Measurements from ENCODE around the gene EMC1.
"Not testable (repeated sequence)": the region's sequence is repeated elsewhere in the genome, so short reads cannot be mapped to it uniquely, and the experiment has no call there.

The EMC1 gene

DNA sequence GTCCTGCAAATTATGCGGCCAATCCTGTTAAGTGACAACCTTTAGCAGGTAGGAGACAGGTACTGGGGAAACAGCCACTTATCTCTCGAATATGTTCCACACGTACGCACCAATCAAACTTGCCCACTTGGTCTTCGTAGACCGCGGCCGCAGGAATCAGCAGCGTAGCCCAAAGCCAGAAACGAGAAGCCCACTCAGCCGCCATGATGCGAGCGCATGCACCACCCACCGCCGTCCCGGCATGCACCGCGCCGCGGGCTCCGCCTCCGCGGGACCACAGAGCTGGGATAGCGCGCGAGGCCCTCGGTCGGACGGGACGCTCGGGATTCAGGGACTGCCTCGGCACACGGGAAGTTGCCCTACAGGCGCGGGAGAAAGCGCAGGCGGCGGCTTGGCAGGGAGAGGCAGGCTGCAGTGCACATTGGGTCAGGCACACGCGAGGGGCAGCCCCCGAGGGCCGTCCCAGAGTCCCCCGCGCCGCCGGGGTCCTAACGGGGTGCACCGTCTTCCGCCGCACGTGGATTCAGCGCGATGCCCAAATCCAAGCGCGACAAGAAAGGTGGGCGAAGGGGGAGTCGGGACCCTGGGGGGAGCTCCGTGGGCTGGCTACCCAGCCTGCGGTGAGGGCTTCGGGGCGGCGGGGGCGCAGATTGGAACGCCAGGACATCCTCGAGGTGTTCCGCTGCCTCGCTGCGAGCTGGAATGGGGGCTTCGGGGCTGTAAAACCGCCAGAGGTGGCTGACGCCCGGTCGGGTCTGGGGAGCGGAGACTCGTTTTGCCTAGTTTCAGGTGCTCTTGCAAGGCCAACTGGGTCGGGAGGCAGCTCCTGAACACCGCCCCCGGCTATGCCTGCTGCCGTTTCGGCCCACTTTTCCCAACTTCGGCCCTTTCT, at the start of gene EMC1, which contains the start of gene MRTO4:
Gene EMC1 (minus strand): TSS at position 220 of the 892 bp plus-strand sequence. CDS start 15 bp downstream, at position 205.
Gene MRTO4 (plus strand): TSS at position 501 of the 892 bp plus-strand sequence. CDS start 31 bp downstream, at position 532.
- peak; percentile 75 to 96 (median 90) for DNase-seq

DNA sequence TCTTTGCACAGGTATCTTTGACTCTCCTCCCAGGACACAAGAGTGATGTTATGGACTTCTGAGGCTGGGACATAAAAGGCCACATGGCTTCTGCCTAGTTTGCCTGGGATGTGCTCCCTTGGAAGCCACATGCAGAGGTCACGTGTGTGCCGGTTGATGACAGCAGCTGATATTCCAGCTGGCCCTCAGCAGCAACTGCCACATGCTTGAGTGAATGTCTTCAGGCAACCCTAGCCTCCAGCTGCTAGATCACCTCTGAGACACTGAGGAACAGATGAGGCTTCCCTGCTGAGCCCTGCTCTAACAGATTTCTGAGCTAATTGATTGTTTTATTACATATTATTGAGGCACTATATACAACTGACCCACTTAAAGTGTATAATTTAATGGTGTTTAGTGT, 48.9 kb upstream of the EMC1 start:
- no peak for DNase-seq

DNA sequence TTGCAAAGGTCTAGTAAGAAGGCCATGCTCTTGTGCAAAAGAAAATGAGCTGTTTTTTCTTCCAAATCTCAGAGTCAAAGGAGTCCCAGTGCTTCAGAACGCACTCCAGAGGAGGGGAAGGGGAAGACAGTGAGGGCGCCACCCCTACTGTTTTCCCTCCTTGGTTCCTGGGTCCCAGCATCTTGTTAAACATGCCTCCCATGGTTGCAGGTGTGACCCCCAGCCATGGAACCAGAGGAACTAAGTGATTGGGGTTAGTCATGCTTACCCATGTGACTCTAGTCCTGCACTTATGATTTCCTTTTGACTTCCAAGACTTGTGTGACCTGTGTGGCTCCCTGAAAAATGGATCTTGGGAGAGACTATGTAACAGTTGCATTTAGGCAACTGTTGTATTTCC, 43.3 kb upstream of the EMC1 start:
- no peak for DNase-seq

DNA sequence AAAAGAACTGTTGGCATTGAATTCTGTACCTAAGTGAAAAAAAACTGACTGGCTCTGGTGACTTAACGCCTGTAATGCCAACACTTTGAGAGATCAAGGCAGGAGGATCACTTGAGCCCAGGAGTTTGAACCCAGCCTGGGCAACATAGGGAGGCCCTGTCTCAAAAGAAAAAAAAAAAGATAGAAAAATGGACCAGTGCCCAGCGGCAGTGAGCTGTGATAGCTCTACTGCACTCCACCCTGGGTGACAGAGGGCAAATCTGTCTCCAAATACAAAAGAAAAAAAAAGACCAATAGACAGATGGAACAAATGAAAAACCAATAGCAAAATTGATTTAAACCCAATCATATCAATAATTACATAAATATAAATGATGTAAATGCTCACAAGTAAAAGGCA, 37.9 kb upstream of the EMC1 start:
- DNase-seq: no peak

DNA sequence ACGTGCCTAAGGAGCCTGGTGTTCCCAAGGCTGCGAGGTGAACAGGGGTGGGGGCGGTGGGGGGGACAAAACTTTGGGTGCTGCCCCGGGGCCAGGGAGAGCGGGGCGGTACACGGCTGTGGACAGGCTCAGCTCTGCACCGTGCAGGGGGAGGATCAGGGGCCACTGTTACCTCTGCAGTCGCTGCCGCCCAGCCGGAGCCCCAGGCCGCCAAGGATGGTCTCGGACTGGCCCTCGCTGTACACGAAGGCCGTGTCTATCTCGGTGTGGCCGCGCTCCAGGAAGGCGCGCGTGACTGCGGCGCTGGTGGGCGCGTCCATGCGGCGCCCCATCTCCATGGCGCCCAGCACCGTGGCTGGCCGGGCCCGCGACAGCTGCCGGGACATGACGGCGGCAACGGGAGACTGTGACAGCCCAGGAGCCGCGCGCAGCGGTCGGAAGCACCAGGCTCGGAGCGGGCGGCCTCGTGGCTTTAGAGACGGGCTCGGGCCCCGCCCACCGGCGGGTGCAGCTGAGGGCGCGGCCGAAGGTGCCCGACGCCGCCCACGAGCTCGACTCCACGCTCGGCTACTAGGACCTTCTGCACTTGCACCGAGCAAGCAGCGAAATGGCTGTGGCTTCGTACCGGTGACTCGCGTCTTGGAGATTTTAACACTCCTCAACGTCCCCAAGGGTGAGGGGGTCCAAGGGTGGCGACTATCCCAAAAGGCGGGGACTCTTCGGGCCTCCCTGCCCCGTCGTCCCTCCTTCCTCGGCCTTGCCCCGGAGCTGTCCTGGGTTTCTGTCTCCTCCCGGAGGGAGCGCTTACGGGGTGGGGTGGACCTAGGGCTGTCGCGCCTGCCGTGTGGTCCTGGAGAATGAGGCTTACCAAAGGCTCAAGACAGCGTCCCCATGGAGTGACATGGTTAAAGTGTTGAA, 37.3 kb upstream of the EMC1 start, which contains the start of gene AKR7A3:
Gene AKR7A3 (minus strand): TSS at position 447 of the 918 bp plus-strand sequence. CDS start 61 bp downstream, at position 386.
- DNase-seq: peak; percentile 4 to 41 (median 24)

DNA sequence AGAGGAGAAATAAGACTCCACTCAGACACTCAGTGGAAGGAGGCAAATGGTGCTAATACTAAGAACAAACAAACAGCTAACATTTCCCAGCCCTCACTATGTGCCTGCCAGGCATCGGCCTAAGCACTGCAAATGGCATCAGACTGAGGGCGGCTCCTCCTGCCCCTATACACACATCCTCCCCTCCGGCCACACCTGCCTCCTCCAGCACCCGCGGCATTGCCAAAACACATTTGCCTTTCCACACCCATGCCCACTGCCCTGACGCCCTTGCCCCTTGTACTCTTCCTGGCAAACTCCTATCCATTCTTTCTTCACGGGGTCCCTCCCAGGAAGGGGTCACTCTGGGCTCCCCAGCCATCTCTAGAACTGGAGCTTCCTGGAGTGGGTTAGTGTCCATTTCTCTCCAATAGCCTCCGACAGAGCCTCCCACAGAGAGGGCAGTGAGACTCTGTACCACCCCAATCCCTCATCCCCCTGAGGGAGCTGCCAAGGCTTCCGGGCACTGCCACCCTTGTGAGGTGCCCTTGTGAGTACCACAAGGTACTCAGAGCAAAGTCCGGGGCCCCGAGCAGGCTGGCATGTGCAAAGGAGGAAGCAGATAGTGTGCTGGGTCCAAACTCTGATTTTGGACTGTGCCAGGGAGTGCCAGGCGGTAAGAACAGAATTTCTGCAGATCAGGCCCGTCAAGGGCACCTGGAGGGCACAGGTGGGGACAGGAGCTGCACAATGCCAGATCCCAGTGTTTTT, 36.3 kb upstream of the EMC1 start:
- DNase-seq: no peak

DNA sequence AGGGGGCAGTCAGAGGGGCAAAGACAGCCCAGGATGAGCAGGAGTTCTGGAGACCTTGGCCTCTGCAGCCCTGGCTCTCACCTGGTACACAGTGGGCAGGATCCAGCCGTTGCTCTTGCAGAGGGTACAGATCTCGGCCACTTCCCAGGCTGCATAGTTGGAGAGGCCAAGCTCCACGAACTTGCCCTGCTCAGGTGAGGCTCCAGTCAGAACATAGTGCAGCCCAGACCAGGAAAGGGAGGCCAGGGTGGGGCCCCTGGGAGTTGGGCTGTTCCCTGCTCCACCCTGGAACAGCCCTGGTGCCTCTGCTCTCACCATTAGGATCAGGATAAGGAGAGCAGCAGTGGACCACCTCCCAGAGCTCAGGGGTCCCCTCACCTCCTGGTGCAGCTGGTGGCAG, 34.5 kb upstream of the EMC1 start:
- DNase-seq: not testable (repeated sequence)

DNA sequence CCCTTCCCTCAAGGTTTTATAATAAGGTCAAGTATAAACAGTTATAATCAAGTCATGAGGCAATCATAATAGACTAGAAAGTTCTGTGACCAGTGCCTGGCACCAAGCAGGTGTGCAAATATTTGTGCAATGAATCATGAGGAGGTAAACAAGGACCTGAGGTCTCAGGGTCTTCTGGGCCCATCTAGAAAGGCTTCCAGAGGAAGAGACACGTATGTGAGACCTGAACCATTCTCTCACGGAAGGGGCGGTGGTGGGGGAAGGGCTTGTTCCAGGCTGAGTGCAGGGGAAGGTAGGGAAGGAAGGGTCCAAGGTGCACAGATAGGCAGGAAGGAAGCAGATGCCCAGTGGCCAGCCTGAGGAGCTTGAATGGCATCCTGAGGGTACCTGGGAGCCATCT, 34.0 kb upstream of the EMC1 start:
- DNase-seq: not testable (repeated sequence)

DNA sequence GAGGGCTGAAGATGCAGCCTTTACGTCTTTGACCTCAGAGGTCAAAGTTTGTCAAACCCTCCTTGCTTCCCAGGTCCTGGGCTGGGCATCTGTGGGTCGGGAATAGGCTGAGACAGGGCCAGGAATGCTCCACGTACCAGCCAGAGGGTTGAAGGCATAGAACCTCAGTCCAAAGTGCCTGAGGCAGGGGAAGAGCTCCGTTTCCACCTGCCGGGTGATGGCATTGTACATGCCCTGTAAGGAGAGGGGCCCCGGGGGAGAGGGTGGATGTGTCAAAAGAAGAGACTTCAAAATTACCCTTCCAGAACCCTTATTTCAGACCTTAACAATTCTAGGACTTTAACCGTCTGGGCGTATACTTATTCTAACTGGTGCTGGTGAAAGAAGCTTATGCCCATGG, 33.6 kb upstream of the EMC1 start:
- no peak for DNase-seq

DNA sequence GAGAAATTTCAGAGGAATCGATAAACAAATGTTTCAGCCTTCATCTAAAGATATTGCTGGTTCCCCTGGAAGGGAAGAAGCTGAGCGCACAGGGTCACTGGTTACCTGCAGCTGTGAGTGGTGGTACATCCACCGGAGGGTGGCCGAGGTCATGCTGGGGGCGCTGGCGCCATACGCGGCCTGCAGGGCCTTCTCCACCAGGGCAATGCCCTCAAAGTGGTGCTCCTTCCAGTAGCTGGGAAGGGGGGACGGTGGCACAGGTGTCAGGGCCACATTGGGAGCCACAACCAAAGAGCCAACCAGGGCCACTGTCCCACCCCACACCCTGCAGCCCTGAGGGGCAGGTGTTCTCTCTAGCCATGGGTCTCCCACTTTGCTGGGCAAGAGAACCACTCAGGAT, 32.6 kb upstream of the EMC1 start:
- DNase-seq: no peak

DNA sequence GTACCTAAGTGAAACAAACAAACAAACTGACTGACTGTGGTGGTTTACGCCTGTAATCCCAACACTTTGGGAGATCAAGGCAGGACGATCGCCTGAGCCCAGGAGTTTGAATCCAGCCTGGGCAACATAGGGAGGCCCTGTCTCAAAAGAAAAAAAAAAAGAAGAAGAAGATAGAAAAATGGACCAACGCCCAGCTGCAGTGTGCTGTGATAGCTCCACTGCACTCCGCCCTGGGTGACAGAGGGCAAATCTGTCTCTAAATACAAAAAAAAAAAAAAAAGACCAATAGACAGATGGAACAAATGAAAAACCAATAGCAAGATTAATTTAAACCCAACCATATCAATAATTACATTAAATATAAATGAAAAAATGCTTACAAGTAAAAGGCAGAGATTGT, 23.3 kb upstream of the EMC1 start:
- no peak for DNase-seq

DNA sequence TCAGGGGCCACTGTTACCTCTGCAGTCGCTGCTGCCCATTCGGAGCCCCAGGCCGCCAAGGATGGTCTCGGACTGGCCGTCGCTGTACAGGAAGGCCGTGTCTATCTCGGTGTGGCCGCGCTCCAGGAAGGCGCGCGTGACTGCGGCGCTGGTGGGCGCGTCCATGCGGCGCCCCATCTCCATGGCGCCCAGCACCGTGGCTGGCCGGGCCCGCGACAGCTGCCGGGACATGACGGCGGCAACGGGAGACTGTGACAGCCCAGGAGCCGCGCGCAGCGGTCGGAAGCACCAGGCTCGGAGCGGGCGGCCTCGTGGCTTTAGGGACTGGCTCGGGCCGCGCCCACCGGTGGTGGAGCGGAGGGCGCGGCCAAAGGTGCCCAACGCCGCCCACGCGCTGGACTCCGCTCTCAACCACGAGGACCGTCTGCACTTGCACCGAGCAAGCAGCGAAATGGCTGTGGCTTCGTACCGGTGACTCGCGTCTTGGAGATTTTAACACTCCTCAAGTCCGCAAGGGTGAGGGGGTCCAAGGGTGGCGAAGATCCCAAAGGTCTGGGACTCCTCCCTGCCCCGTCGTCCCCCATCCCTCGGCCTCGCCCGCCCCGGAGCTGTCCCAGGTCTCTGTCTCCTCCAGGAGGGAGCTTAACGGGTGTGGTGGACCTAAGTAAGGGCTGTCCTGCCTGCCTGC, 22.7 kb upstream of the EMC1 start:
- not testable (repeated sequence) for DNase-seq

DNA sequence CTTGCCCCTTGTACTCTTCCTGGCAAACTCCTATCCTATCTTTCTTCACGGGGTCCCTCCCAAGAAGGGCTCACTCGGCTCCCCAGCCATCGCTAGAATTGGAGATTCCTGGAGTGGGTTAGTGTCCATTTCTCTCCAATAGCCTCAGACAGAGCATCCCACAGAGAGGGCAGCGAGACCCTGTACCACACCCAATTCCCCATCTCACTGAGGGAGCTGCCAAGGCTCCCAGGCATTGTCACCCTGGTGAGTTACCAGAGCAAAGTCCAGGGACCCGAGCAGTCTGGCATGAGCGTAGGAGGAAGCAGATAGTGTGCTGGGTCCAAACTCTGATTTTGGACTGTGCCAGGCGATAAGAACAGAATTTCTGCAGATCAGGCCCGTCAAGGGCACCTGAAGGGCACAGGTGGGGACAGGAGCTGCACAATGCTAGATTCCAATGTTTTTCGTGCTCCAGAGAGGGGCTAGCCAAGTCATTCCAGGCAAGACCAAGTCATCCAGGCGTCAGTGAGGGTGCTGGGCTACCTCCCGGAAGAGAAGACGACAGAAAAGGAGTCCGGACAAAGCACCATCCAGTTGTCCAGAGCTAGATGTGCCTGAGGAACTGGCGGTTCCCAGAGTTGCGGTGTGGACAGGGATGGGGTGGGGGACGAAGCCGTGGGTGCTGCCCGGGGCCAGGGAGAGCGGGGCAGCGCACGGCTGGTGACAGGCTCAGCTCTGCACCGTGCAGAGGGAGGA, 22.0 kb upstream of the EMC1 start:
- DNase-seq: no peak

DNA sequence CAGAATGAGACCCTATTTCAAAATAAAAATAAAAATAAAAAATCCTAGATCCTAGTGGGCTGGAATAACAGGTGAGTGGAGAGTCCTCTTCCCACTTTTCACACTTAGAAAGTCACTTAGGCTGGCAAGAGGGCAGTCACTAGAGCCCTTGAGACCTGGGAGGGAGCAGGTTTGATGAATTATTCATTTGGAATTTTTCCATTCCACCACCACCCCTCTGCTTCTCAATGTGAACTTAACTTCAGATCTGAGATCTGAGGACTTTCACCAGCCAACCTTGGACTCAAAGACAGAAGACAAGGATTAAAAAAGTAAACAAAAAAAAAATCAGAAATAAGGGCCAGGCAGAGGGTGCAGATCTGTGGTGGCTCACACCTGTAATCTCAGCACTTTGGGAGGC, 20.7 kb upstream of the EMC1 start:
- no peak for DNase-seq

DNA sequence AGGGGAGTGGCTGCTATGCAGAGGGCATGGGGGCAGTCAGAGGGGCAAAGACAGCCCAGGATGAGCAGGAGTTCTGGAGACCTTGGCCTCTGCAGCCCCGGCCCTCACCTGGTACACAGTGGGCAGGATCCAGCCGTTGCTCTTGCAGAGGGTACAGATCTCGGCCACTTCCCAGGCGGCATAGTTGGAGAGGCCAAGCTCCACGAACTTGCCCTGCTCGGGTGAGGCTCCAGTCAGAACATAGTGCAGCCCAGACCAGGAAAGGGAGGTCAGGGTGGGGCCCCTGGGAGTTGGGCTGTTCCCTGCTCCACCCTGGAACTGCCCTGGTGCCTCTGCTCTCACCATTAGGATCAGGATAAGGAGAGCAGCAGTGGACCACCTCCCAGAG, 19.0 kb upstream of the EMC1 start:
- DNase-seq: not testable (repeated sequence)

DNA sequence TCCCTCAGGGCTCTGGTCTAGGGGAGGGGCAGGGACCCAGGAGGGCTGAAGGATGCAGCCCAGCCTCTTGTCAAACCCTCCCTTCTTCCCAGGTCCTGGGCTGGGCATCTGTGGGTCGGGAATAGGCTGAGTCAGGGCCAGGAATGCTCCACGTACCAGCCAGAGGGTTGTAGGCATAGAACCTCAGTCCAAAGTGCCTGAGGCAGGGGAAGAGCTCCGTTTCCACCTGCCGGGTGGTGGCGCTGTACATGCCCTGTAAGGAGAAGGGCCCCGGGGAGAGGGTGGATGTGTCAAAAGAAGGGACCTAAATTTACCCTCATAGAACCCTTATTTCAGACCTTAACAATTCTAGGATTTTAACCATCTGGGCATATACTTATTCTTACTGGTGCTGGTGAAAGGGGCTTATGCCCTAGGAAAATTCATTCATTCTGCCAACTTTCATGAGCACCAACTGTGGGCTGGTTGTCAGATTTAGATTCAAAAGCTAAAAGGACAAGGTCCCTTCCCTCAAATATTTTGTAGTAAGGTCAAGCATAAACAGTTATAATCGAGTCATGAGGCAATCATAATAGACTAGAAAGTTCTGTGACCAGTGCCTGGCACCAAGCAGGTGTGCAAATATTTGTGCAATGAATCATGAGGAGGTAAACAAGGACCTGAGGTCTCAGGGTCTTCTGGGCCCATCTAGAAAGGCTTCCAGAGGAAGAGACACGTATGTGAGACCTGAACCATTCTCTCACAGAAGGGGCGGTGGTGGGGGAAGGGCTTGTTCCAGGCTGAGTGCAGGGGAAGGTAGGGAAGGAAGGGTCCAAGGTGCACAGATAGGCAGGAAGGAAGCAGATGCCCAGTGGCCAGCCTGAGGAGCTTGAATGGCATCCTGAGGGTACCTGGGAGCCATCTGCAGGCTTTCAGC, 18.4 kb upstream of the EMC1 start:
- DNase-seq: not testable (repeated sequence)

DNA sequence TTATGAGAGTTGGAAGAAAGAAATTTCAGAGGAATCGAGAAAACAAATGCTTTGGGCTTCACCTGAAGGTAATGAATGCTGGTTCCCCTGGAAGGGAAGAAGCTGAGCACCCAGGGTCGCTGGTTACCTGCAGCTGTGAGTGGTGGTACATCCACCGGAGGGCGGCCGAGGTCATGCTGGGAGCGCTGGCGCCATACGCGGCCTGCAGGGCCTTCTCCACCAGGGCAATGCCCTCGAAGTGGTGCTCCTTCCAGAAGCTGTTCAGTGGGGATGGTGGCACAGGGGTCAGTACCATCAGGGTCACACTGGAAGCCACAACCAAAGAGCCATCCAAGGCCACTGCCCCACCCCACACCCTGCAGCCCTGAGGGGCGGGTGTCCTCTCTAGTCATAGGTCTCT, 17.1 kb upstream of the EMC1 start:
- DNase-seq: no peak

DNA sequence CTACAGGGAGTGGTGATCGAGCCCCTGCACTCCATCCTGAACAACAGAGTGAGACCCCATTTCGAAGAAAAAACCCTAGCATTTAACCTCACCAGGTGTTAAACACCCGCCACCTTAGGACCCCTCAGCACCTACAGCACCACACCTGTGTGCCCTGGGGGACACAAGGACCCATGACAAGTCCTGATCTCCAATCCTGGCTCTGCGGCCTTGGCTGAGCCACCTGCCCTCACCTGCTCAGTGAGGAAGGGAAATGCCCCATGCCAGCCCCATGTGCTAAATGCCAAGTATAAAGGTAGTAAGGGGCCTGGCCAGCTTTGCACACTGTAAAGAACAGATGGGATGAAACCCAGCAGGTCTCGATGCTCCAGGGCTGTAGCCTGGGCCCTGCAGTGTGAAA, 11.4 kb upstream of the EMC1 start:
- no peak for DNase-seq

DNA sequence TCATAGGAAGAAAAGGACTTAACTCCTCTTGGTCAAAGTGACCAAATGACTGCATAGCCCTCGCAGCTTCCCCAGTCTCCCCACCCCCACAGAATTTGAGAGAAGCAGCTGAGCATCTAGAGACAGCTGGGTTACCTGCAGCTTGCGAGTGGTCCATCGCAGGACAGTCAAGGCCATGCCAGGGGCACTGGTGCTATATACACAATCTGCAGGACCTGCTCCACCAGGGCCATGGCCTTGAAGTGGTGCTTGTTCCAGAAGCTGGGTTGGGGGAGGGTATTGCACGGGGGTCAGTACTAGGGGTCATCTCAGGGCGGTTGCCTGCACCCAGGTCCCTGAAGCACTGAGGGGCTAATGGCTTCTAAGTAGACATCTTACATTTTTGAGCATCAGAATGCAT, 10.7 kb upstream of the EMC1 start:
- no peak for DNase-seq
